ENCODE results near the gene CNTNAP2.

Gene CNTNAP2

GRCh38 chr7:148435715-148436114 lies 2319.1 kb downstream of the CNTNAP2 start:
- TF ChIP-seq CTCF (IDR thresholded peaks at IDR 0.05; ENCODE audit: low read depth, low read length, missing control alignments), result no peak
- H3K4me3 ChIP-seq (replicated peaks; ENCODE audit: low read depth, low read length), result no peak overlapping the region
- no peak for DNase-seq (ENCODE audit: extremely low read depth, low read depth)

DNA sequence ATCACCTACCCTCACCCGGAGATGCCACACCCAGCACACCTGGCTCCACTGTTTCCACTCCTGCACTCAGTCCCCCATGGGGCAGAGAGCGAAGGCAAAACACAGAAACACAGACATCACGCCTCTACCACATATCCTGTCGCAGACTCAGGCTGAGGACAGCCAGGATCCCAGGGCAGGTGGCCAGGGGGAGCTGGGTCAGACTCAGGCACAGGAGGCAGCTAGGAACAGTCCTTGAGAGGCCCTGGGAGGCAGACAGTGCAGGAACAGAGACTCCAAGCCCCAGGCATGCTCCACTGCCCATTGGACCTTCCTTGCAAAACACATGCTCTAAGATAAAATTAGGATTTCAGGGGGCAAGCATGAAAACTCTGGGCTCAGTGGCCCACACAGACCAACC lies 2319.5 kb downstream of the CNTNAP2 start:
- H3K4me3 ChIP-seq (replicated peaks; ENCODE audit: low read depth, low read length), result no peak overlapping the region
- TF ChIP-seq CTCF (IDR thresholded peaks at IDR 0.05; ENCODE audit: low read depth, low read length, missing control alignments), result no peak
- no peak for DNase-seq (ENCODE audit: extremely low read depth, low read depth)

DNA sequence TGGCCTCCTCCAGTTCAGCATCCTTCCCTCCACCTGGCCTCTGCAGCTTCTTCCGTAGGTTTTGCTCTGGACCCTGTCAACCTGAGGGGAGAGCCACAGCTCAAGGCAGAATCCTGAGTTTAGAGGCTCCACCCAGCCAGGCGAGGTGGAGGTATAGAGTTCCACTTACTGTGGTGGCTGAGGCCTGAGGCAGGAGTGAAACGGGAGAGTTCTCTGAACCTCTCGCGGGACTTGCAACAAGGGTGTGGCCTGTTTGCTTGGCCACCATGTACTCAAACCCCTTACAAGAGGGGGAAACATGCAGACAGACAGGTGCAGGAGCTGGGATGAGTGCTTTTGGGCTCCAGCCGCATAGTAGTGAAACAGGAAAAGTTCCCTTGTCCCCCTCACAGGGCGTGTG lies 2320.0 kb downstream of the CNTNAP2 start:
- no peak overlapping the region for H3K4me3 ChIP-seq (replicated peaks; ENCODE audit: low read depth, low read length)
- DNase-seq (ENCODE audit: extremely low read depth, low read depth), result no peak
- TF ChIP-seq CTCF (IDR thresholded peaks at IDR 0.05; ENCODE audit: low read depth, low read length, missing control alignments), result no peak

- H3K4me3 ChIP-seq (replicated peaks; ENCODE audit: low read depth, low read length), result no peak overlapping the region
- TF ChIP-seq CTCF (IDR thresholded peaks at IDR 0.05; ENCODE audit: low read depth, low read length, missing control alignments), result no peak
- no peak for DNase-seq (ENCODE audit: extremely low read depth, low read depth)
These were observed 2320.4 kb downstream of the CNTNAP2 start for GRCh38 chr7:148437043-148437442.

DNA sequence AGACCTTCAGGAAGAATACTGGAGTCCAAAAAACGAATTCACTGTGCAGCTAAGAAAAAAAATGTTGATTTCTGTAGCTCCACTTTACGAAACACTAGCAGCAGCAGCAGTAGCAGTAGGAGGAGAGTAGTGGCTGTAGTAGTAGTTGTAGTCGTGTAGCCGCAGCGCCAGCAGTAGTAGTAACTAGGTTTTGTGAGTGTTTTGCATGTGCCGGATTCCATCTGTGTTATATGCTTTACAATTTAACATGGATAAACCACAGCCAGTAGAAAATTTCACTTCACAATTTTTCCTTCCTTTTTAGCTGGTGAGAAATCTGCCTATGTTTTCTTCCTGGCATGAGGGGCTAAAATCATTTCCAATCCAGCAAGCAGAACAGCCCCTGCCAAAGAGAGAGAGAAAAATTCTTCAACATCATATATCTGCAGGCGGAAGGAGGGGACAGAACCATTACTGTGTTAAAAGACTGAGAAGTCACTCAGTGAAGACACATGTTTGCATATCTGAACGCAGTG lies 2325.6 kb downstream of the CNTNAP2 start:
- H3K4me3 ChIP-seq (replicated peaks; ENCODE audit: low read depth, low read length), result no peak overlapping the region
- TF ChIP-seq CTCF (IDR thresholded peaks at IDR 0.05; ENCODE audit: low read depth, low read length, missing control alignments), result no peak

GRCh38 chr7:148442933-148443332 lies 2326.3 kb downstream of the CNTNAP2 start:
- no peak for DNase-seq (ENCODE audit: extremely low read depth, low read depth)
- TF ChIP-seq CTCF (IDR thresholded peaks at IDR 0.05; ENCODE audit: low read depth, low read length, missing control alignments), result no peak
- H3K4me3 ChIP-seq (replicated peaks; ENCODE audit: low read depth, low read length), result no peak overlapping the region

More for the DNA sequence above, 2325.6 kb downstream of the CNTNAP2 start:
- no peak for DNase-seq (ENCODE audit: extremely low read depth, low read depth)
